DOHH2 (cell line): ENCODE results near the gene UBAC2.

Source experiments
- CTCF ChIP-seq: fragments of 200-600 bp; sonication (generic); IDR thresholded peaks from one replicate; pipeline ENCODE4 v1.5.1; 2014; ENCODE audit warnings: antibody characterized with exemption, mild to moderate bottlenecking, low read depth, low read length; ENCODE audit not compliant: poor library complexity, severe bottlenecking
- EZH2phosphoT487 ChIP-seq: fragments of 200-600 bp; sonication (generic); IDR thresholded peaks from 2 replicates; pipeline ENCODE4 v1.6.1; 2017; ENCODE audit warnings: borderline replicate concordance, mild to moderate bottlenecking, antibody characterized with exemption, low read length, moderate library complexity, mixed read lengths

DNA sequence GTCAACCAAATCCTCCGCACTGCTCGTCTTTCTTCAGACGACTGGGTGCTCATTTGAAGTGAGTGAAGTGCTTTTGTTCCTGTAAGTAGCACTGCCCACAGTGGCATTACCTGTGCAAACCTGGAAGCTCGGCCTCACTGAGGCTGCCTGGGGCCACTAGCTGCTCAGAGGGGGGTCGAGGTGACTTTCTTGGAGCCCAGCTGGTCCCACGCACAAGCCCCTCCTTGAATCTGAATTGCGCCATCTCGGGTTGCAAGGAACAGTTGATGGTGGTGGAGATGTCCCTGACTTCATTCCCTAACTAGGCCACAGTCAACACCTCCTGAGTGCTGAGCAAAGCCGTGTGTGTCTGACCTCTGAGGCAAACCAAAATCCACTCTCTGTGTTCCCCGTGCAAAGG, 185.8 kb downstream of the UBAC2 start:
- TF ChIP-seq CTCF: no peak
- TF ChIP-seq EZH2phosphoT487: no peak
